HEK293T (cell line): ENCODE measurements around the gene LINC01488.

Experiments
- ELF4 ChIP-seq: fragments of 450-650 bp; IDR thresholded peaks from 2 replicates; pipeline ENCODE4 v1.6.1; 2017; ENCODE audit warnings: antibody characterized with exemption
- FOXA1 ChIP-seq: fragments of 450-650 bp; IDR thresholded peaks from 2 replicates; pipeline ENCODE4 v1.6.1; 2016; ENCODE audit warnings: mild to moderate bottlenecking
- FOXM1 ChIP-seq: fragments of 450-650 bp; IDR thresholded peaks from 2 replicates; pipeline ENCODE4 v1.6.1; 2017; ENCODE audit warnings: mild to moderate bottlenecking, borderline replicate concordance
- NFRKB ChIP-seq: fragments of 450-650 bp; IDR thresholded peaks from 2 replicates; pipeline ENCODE4 v1.6.1; 2016; ENCODE audit warnings: mild to moderate bottlenecking, moderate library complexity
- SP1 ChIP-seq: fragments of 450-650 bp; IDR thresholded peaks from 2 replicates; pipeline ENCODE4 v1.6.1; 2017
- SUZ12 ChIP-seq: fragments of 450-650 bp; IDR thresholded peaks from 2 replicates; pipeline ENCODE4 v1.6.1; 2016; ENCODE audit warnings: mild to moderate bottlenecking
- TARDBP ChIP-seq: fragments of 450-650 bp; IDR thresholded peaks from 2 replicates; pipeline ENCODE4 v1.6.1; 2016
- TF ChIP-seq, protein P1 (sequence below): fragments of 450-650 bp; IDR thresholded peaks from 2 replicates; pipeline ENCODE4 v1.6.1; 2016

DNA sequence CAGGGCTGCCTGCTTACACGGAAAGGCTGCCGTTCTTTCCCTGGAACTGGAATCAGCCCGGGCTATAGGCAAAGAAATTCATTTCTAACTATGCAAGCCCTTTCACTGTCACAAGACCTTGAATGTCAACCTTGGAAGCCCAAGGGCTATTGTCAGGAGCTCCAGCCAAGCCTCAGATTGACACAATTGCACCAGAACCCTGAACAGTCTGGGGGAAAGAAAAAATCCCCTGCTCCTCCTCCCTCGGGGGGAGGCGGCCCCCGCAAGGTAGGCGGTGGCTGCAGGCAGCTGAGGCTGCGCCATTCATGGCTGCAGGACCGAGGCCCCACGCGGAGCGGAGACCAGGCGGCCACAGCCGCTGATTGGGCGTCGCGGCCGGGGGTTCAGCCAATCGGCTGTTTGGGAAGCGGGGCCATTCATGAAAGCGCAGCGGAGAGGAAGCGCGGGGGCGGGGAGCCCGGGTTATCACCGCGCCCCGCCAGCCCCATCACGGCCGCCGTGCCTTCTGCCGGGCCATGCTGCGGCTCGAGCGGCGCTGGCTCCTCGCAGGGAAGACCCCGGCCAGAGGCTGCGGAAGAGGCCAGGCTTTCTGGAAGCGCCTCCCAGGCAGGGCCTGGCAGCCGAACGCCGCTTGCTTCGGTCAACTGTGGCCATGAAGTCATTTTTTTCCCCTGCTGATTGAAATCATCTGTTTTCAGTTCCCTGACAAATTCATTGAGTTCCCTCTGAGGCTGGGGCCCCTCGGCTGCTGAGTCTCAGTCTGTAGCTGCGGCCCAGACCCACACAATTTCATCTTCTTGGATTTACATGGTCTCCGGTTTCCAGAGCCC, 38.1 kb upstream of the LINC01488 start:
- TF ChIP-seq SUZ12, result no peak
- TF ChIP-seq NFRKB, result no peak
- TF ChIP-seq ELF4, result no peak
- TF ChIP-seq, protein P1, sequence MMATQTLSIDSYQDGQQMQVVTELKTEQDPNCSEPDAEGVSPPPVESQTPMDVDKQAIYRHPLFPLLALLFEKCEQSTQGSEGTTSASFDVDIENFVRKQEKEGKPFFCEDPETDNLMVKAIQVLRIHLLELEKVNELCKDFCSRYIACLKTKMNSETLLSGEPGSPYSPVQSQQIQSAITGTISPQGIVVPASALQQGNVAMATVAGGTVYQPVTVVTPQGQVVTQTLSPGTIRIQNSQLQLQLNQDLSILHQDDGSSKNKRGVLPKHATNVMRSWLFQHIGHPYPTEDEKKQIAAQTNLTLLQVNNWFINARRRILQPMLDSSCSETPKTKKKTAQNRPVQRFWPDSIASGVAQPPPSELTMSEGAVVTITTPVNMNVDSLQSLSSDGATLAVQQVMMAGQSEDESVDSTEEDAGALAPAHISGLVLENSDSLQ, result no peak
- TF ChIP-seq TARDBP, result no peak
- no peak for TF ChIP-seq FOXA1
- no peak for TF ChIP-seq FOXM1
- TF ChIP-seq SP1, result no peak
